ENCODE measurements around the gene ATP6V1A.
A peak's percentile ranks its signal among the peaks of the same experiment; 100 is the strongest.

Gene ATP6V1A

GRCh38 chr3:113746548-113747282 lies at the start of gene ATP6V1A:
Gene ATP6V1A (plus strand): TSS chr3:113747035. CDS start chr3:113778754, 31,719 bp downstream.
- DNase-seq (ENCODE audit: low read depth in 2 of 2) = peak; percentile 58 to 64

DNA sequence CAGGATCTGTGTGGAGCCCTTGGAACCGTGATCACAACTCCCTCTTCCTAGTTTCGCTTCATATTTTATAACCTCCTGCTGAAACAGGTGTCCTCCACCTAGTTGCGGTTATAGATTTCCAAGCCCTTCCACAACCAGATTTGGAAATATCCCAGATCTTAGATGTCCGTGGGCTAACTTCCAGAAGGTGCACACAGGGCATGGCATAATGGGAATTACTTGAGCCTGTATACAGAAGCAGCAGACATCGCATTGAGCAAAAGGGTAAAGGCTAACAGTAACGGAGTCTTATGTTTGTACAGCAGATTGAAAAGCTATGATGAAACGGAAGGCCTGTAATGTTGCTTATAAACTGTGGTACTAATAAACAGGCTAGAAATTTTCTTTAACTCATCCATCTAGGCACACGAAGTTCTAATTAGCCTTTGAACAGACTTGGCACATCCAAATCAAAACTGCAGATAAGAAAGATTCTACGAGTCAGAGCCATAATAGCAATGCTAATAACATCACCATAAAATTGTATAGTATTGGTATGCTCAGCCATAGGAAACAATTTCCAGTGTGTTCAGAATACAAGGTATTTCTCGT lies 49.2 kb upstream of the ATP6V1A start:
- DNase-seq (ENCODE audit: low read depth in 2 of 2) = no peak

GRCh38 chr3:113698213-113698742 lies 48.6 kb upstream of the ATP6V1A start:
- no peak for DNase-seq (ENCODE audit: low read depth in 2 of 2)

GRCh38 chr3:113698956-113699355 lies 47.9 kb upstream of the ATP6V1A start:
- no peak for DNase-seq (ENCODE audit: low read depth in 2 of 2)

GRCh38 chr3:113707835-113708234 lies 39.0 kb upstream of the ATP6V1A start:
- no peak for DNase-seq (ENCODE audit: low read depth in 2 of 2)

- no peak for DNase-seq (ENCODE audit: low read depth in 2 of 2)
Measured at GRCh38 chr3:113712129-113712528, 34.7 kb upstream of the ATP6V1A start.

- no peak for DNase-seq (ENCODE audit: low read depth in 2 of 2)
Measured at GRCh38 chr3:113714702-113715101, 32.1 kb upstream of the ATP6V1A start.

DNA sequence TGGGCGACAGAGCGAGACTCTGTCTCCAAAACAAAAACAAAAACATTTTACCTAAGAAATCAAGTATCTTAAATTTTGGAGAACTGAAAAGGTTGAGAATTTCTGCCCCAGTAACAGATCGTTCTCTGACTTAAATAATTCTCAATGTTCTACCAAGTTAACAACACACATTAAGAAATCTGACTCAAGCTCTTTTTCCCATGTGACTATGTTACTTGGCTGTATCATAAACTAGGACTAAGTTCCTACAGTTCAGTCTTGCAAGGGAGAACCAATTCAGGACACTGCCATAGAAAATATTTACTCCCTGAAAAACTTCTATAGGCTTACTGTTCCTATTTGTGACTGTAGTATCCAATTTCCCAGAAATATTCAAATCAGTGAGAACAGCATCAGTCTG lies 29.5 kb upstream of the ATP6V1A start:
- no peak for DNase-seq (ENCODE audit: low read depth in 2 of 2)

- no peak for DNase-seq (ENCODE audit: low read depth in 2 of 2)
Measured at GRCh38 chr3:113717818-113718217, 29.0 kb upstream of the ATP6V1A start.

DNA sequence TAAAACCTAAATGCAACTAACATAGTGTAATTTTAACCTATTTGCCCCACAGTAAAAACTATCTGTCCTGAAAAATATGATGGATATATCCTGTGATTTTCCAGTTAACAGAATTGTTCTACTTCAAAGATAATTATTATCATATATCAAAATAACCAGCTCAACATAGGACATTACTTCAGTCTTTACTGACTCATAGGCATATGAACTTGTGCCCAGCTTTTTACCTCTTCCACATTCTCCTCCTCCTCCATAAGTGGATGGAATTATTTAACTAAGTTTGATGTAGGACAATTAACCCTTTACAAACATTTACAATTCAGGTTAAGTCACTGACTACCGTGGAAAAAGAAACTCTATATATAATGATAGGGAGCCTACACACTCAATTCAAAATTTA lies 27.5 kb upstream of the ATP6V1A start:
- no peak for DNase-seq (ENCODE audit: low read depth in 2 of 2)

GRCh38 chr3:113719758-113720157 lies 27.1 kb upstream of the ATP6V1A start:
- DNase-seq (ENCODE audit: low read depth in 2 of 2) = no peak

GRCh38 chr3:113721636-113722035 lies 25.2 kb upstream of the ATP6V1A start:
- DNase-seq (ENCODE audit: low read depth in 2 of 2) = no peak

GRCh38 chr3:113728661-113729060 lies 18.2 kb upstream of the ATP6V1A start:
- no peak for DNase-seq (ENCODE audit: low read depth in 2 of 2)

DNA sequence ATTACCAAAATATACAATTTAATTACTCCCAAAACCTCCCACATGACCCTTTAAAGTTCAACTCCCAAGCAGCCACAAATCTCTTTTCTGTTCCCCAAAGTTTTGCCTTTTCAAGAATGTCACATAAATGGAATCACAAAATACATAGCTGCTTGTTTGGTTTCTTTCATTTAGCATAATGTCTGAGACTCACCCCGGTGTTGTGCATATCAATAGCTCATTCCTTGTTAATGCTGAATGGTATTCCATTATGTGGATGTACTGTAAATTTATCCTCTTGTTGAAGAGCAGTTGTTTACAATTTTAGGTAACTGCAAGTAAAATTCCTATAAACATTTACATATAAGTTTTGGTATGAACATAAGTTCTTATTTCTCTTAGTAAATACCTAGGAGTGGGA lies 16.3 kb upstream of the ATP6V1A start:
- DNase-seq (ENCODE audit: low read depth in 2 of 2) = no peak

GRCh38 chr3:113731694-113732093 lies 15.1 kb upstream of the ATP6V1A start:
- no peak for DNase-seq (ENCODE audit: low read depth in 2 of 2)

DNA sequence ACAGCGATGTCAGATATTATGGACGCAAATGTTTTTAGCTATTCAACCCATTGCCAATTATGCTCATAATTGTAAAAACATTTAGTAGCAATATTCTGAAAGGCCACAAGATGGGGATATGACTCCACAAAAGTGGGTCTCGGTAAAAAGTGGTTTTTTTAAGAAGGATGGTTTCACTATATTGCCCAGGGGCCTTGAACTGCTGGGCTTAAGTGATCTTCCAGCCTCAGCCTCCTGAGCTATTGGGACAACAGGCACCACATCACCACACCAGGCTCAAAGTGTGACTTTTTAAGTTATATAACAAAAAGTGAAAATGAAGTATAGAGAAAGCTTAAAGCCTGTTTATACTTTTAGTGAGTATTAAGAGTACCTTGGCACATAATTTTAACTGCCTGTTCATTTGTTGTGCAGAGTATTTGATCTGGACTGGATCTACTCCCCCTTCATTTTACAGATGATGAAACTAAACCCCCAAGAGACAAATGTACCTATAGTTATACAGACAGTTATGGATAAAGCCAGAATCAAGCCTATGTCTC lies 10.2 kb upstream of the ATP6V1A start:
- no peak for DNase-seq (ENCODE audit: low read depth in 2 of 2)

DNA sequence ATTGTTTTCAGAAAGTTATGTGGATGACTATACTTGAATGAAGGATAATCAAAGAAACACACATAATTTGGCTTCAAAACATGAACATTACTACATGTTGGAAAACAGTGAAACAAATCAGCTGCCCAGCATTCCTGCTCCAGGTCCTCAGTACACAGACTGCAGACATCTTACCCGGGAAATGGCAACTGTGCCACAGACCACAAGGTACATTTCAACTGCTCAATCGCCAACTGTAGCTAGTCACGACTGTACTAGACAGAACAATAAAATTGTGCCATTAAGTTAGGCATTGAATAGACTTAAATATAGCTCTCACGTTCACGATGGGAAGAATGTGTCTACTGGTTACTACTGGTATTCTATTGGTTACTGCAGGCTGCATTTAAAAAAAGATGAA lies 5.7 kb upstream of the ATP6V1A start:
- no peak for DNase-seq (ENCODE audit: low read depth in 2 of 2)

GRCh38 chr3:113741620-113742019 lies 5.2 kb upstream of the ATP6V1A start:
- DNase-seq (ENCODE audit: low read depth in 2 of 2) = no peak

GRCh38 chr3:113743006-113743630 lies 3.7 kb upstream of the ATP6V1A start:
- DNase-seq (ENCODE audit: low read depth in 2 of 2) = no peak

- DNase-seq (ENCODE audit: low read depth in 2 of 2) = peak; percentile 46 to 56
Measured at GRCh38 chr3:113744941-113745755, 1.7 kb upstream of the ATP6V1A start.

DNA sequence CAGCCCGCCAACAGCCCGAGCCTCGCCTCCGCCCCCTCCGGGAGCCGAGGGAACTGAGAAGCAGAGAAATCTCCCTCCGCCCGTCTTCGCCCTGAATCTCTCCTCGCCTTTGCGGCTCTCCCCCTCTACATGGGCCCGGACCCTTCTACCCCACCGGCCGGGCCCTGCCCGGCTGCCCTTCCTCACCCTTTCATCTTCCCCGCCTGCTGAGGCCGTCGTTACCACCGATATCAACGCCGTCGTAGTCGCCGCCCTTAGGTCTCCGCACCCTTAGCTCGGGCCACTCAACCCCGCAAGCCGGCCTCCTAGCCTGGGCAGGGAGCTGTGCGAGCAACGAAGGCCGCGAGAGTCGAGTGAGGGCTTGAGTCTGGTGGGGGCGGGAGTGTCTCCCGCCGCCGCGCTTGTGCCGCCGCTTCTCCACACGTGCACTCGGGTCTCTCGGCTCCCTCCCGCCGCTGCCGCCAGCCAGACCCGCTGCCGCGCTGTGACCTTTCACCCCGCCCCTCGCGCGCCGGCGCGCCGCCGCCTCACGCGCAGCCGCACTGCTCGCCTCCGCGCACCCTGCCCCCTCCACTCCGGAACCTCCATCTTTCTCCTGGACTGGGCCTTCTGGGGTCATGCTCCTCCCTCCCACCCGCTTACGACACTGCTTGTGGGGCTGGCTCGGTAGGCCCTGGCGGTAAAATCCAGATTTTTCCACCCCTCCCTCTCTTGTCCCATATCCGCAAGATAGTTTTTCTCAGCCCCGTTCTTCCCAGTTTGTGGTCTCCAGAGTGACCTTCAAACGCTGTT lies 883 bp upstream of the ATP6V1A start, which contains the start of gene NAA50:
Gene NAA50, minus strand, starts transcription at position 494 of the 792 bp plus-strand sequence. Its CDS starts 300 bp downstream, at position 194.
- DNase-seq (ENCODE audit: low read depth in 2 of 2) = peak; percentile 89 to 91

All from stimulated activated CD8-positive, alpha-beta memory T cell treated with anti-CD3 and anti-CD28 coated beads, Interleukin-2, amount 100 ng/mL, for 1 hour (primary cell).